ENCODE measurements around the gene OR7C1.
"Not testable (repeated sequence)": the region's sequence is repeated elsewhere in the genome, so short reads cannot be mapped to it uniquely, and the experiment has no call there.

OR7C1 gene

GRCh38 chr19:14783410-14783998 is 51.5 kb downstream of the OR7C1 start:
- DNase-seq = not testable (repeated sequence)

GRCh38 chr19:14782626-14783409 is 52.2 kb downstream of the OR7C1 start:
- DNase-seq = no peak

DNA sequence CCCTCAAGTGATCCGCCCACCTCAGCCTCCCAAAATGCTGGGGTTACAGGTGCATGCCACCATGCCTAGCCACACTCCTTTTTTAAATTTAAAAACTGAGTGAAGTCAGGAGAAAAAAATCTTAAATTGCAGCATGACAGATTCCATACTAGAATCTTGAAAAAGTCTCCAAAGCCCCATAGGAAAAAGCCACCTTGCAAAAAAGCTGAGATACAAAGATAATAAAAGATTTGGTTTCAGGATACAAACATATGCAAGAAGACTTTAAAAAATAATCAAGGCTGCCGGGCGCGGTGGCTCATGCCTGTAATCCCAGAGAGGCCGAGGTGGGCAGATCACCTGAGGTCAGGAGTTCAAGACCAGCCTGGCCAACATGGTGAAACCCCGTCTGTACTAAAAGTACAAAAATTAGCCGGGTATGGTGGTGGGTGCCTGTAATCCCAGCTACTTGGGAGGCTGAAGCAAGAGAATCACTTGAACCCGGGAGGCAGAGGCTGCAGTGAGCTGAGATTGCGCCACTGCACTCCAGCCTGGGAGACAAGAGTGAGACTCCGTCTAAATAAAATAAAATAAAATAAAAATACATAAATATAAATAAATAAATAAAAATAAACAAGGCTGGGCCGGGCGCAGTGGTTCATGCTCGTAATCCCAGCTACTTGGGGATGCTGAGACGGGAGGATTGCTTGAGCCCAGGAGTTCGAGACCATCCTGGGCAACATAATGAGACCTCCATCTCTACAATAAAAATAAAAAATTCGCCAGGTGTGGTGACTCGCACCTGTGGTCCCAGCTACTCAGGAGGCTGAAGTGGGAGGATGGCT is 53.1 kb downstream of the OR7C1 start:
- not testable (repeated sequence) for DNase-seq

GRCh38 chr19:14780622-14781225 is 54.3 kb downstream of the OR7C1 start:
- not testable (repeated sequence) for DNase-seq

DNA sequence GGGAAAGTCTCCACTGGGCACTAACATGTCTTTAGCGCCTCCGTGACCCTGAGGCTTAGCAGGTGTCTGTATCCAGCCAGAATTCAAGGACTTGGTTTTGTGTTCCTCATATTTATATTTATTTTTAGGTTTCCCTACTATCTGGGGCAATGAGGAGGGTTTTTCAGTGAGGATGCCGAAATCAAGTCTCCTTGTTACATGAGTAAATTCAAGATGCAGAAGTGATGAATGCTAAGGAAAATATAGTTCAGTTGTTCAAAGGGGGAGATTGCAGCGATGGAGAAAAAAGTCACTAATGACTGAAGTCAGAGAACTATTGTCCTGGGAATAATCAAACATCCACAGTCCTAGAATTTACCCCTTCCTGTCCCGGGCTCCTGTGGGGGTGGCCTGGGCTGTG is 55.8 kb downstream of the OR7C1 start:
- DNase-seq = no peak

- not testable (repeated sequence) for DNase-seq
Observed at GRCh38 chr19:14778110-14778845, 56.7 kb downstream of the OR7C1 start, which contains the start of gene ADGRE2. Gene ADGRE2 (minus strand): TSS chr19:14778560. CDS start chr19:14776756, 1,804 bp downstream.

- not testable (repeated sequence) for DNase-seq
Observed at GRCh38 chr19:14777645-14778044, 57.3 kb downstream of the OR7C1 start.

GRCh38 chr19:14775869-14776586 is 59.0 kb downstream of the OR7C1 start:
- DNase-seq = no peak

DNA sequence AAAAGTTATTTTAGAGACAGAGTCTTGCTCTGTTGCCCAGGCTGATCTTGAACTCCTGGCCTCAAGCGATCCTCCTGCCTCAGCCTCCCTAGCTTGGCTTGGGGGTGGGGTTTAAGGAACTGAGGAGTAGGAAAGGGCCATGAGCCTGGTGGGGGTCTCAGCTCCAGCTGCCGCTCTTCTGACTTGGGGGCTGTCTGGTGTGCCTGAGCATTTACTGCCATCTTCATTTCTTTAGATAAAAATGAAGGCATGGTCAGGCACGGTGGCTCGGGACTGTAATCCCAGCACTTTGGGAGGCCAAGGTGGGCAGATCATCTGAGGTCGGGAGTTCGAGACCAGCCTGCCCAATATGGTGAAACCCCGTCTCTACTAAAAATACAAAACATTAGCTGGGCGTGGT is 59.7 kb downstream of the OR7C1 start:
- DNase-seq = not testable (repeated sequence)

DNA sequence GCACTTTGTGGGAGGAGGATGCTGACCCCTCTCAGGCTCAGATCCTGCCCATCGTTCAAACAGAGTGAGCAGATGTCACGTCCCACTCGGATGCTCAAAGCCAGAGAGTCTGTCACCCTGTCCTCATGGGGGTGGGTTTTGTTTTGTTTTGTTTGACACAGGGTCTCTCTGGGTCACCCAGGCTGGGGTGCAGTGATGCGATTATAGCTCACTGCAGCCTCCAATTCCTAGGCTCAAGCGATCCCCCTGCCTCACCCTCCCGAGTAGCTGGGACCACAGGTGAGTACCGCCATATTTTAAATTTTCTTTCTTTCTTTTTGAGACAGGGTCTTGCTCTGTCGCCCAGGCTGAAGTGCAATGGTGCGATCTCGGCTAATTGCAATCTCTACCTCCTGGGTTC is 60.6 kb downstream of the OR7C1 start:
- DNase-seq = no peak

- DNase-seq = not testable (repeated sequence)
Observed at GRCh38 chr19:14773722-14774121, 61.3 kb downstream of the OR7C1 start.

GRCh38 chr19:14772995-14773394 is 62.0 kb downstream of the OR7C1 start:
- DNase-seq = no peak

GRCh38 chr19:14772467-14772866 is 62.5 kb downstream of the OR7C1 start:
- DNase-seq = no peak

GRCh38 chr19:14770944-14771839 is 63.8 kb downstream of the OR7C1 start:
- DNase-seq = no peak

DNA sequence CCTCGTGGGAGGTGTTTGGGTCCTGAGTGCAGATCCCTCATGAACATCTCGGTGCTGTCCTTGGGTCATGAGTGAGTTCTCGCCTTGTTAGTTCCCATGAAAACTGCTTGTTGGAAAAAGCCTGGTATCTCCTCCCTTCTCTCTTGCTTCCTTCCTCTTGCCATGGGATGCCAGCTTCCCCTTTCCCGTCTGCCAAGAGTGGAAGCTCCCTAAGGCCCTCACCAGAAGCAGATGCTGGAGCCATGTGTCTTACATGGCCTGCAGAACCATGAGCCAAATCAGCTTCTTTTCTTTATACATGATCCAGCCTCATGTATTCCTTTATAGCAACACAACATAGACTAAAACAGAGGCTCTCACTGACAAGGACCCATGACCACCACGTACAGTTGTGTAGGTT is 64.8 kb downstream of the OR7C1 start:
- no peak for DNase-seq

GRCh38 chr19:14769201-14769600 is 65.8 kb downstream of the OR7C1 start:
- DNase-seq = no peak

DNA sequence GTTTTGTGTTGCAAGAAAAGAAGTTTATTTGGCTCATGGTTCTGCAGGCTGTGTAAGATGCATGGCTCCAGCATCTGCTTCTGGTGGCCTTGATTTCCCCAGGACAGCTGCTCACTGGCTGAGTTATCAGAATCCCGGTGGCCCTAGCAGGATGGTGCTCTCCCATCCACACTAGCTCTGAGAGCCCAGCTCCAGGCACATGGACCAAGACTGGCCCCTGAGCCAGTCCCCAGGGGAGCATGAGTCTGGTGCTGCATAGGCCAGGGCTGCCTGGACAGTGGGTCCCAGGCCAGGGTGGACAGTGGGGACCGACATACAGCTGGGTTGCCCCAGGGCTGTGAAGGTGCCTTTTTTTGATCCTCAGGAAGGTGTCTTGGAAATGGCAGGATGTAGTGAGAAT is 67.0 kb downstream of the OR7C1 start:
- no peak for DNase-seq

- no peak for DNase-seq
Observed at GRCh38 chr19:14767466-14767971, 67.5 kb downstream of the OR7C1 start.

- DNase-seq = not testable (repeated sequence)
Observed at GRCh38 chr19:14765841-14766240, 69.1 kb downstream of the OR7C1 start.

- not testable (repeated sequence) for DNase-seq
Observed at GRCh38 chr19:14765403-14765802, 69.6 kb downstream of the OR7C1 start.
